Stimulated activated CD8-positive, alpha-beta memory T cell treated with anti-CD3 and anti-CD28 coated beads, Interleukin-15, amount 100 ng/mL, for 48 hours (primary cell): ENCODE data around the gene LMBR1L.

Experiments used
- DNase-seq, 2 donors: peaks; one replicate each; pipeline ENCODE4 v3.0.0-alpha.2; 2020; ENCODE audit warnings: low read depth in 2 of 2

The LMBR1L gene

DNA sequence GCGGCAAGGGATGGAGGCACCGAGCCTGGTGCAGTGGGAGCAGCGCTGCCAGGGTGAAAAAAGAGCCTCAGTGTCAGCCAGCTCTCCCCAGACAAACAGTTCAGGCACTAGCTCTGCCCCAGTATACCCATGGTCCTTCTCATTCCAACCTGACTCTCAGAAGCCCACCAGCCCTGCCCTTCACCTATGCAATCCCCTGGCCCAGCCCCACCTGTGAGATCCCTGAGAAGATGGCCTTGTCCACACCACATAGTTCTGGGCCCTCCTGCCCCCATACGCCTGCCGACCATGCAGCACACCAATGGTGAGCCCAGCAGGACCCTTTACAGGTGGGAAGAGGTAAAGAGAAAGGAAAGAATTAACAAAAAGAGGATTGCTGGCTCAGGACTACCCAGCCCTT is 56.6 kb downstream of the LMBR1L start:
- DNase-seq: no peak

DNA sequence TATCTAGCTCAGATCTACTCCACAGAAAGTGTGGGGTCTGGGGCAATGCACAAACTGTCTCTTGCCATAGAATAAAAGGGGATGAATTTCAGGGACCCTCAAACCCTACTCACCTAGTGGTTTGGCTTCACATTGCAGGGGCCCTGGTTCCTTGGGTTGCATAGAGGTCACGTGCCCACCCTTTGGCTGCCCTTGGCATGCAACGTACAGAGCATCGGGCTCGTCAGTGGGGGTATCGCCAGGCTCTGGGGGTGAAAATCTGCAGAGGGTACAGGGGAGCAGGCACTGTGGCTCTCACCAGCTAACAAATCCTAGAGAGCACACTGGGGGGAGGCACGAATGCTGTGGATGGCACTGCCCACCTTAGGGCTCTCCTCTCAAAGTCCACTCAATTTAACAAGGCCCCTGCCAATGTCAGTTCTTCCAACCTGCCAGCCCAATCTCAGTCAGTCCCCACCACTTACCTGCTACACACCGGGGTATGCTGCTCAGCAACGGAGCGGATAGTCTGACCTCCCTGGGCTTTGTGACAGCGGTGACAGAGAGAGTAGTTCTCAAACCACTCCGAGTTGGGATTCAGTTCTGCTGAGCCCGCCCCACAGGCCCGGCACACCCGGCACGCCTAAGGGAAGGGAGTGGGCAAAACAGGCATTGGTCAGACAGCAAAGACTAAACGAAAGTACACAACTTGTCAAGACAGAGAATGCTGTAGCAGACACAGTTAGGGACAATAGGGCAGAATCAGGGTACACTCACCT is 58.0 kb downstream of the LMBR1L start:
- no peak for DNase-seq

DNA sequence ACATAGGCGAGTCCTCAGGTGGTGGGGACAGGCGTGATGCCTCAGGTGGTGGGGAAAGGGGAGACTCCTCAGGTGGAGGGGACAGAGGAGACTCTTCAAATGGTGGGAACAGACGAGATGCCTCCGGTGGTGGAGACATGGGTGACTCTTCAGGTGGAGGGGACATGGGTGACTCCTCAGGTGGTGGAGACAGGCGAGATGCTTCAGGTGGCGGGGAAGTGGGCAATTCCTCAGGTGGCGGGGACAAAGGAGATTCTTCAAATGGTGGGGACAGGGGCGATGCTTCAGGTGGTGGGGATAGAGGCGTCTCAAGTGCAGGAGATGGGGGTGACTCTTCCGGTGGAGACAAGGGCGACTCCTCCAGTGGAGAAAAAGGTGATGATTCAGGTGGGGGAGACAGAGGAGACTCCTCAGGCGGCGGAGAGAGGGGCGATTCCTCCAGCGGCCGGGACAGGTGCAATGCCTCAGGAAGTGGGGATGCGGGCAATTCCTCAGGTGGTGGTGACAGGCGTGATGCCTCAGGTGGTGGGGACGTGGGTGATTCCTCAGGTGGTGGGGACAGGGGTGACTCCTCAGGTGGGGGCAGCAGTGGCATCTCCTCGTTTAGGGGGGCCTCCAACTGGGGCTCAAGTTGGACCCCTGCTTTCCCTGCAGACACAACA is 58.7 kb downstream of the LMBR1L start:
- DNase-seq: no peak

DNA sequence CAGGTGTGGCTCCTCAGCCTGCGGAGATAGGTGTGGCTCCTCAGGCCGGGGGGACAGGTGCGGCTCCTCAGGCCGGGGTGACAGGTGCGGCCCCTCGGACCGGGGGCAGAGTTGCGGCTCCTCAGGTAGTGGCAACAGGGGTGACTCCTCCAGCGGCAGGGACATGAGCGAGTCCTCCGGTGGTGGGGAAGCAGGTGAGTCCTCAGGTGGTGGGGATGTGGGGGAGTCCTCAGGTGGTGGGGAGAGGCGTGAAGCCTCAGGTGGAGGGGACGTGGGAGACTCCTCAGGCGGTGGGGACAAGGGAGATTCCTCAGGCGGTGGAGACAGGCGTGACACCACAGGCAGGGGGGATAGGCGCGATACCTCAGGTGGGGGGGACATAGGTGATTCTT is 59.3 kb downstream of the LMBR1L start:
- no peak for DNase-seq

DNA sequence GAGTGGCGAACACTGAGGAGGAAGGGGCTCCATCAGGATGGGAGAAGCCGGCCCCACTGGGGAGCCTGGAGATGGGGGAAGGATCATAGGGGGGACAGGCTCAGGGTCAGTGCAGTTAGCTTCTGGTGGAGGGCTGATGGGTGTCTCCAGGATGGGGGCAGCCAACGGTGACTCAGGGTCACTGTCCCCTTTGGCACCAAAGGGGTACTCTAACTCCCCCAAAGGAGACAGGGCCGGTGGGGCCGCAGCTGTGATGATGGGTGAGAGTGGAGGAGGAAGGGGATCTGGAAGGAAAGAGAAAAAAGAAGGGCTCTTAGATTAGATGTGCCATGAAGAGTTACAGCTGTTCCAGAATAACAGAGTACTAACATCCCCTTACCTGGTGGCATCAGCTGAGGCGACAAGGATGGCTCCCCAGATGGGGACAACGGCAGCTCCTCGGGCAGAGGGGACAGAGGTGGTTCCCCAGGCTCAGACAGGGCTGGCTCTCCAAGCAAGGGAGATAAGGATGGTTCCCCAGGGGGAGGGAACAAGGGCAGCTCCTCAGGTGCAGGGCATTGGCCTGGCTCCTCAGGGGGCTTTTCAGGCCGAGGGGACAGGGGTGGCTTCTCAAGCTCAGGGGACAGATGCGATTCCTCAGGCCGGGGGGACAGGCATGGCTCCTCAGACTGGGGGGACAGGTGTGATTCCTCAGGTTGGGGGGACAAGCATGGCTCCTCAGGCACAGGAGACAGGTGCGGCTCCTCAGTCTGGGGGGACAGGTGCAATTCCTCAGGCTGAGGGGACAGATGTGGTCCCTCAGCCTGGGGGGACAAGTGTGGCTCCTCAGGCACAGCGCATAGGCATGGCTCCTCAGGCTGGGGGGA is 59.9 kb downstream of the LMBR1L start:
- DNase-seq: no peak

DNA sequence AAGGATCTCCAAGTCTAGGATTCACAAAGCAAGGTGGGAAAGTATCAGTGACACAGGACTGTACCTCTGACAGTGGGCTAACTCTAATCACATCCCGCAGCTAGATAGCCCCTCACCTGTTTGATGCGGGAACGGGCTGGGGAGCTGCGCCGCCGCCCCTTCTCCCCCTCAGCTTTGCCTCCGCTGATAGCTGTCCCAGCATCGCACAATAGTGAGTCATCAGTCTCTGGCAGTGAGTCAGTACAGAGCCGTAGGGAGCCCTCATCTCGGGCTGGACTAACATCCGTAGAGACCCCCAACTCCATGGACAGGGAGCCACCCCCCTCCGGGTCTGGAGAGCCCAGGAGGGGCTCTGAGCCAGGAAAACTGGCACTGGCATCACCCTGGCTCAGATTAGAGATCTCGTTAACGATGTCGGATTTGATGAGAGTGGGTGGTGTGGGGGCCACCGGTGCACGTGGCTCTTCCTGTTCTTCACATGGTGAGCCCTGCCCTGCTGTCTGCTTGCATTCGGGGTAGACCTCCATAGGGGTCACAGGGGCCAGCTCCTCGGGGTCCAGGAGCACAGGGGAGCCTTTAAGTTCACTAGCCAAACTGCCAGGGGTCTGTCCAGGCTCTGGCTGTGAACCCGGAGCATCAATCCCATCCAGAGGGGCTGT is 61.0 kb downstream of the LMBR1L start:
- no peak for DNase-seq

DNA sequence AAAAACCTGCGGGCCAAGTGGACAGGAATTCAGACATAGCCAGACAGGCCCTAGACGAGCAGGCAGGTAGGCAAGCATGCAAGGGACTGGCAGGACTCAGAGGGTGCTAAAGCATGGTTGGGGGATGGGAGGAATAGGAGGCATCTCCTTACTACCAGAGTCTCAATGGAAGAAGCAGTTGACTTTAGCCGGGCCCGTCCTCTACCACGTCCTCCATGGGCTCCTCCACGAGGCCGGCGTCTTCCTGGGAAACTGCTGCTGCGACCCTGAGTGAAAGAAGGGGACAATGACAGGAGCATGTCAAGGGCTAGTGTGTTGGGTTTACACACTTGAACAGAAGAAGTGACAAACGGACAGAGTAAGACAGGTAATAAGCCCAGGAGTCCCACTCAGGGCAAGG is 61.7 kb downstream of the LMBR1L start:
- no peak for DNase-seq
